C4-2B (cell line): ENCODE data around the gene MAN1A1.

Experiments
- H3K27ac ChIP-seq: fragments of 450-650 bp; 2 replicates; pipeline ENCODE4 v1.5.1; 2017
- ZFX ChIP-seq: fragments of 450-650 bp; IDR thresholded peaks from 2 replicates; pipeline ENCODE4 v1.6.1; 2017
- TF ChIP-seq, protein P1 (sequence below): fragments of 450-650 bp; conservative IDR thresholded peaks from 2 replicates; pipeline ENCODE4 v1.5.1; 2017; ENCODE audit warnings: mild to moderate bottlenecking

Gene MAN1A1

DNA sequence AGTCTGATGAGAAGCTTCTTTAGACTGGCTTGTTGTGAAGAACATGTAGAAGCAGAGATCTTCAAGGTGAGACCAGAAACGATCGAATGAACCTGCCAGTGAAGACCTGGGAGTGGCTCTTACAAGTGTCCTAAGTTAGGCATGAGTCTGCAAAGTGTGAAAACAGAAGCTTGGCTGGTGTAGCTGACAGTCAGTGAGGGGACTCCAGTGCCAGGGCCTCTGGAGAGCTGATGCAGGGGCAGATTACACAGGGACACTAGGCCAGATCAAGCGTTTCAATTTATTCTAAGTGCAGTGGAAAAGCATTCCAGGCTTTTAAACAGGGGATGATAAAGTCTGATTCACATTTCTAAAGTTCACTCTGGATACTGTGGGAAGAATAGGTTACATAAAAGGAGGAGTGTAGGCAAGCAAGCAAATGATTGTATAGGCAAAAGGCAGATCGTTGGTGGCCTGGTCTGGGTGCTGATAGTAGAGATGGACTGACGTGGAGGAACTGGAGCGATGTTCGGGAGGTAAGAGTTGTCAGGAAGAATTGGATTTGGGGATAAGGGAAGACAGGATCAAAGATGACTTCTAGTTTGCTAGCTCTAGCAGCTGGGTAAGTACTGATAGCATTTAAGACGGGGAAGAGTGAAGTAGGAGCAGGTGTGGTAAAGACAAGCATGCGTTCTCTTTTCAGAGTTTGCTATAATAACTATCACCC, 133.5 kb downstream of the MAN1A1 start:
- no peak for TF ChIP-seq ZFX
- TF ChIP-seq, protein P1, sequence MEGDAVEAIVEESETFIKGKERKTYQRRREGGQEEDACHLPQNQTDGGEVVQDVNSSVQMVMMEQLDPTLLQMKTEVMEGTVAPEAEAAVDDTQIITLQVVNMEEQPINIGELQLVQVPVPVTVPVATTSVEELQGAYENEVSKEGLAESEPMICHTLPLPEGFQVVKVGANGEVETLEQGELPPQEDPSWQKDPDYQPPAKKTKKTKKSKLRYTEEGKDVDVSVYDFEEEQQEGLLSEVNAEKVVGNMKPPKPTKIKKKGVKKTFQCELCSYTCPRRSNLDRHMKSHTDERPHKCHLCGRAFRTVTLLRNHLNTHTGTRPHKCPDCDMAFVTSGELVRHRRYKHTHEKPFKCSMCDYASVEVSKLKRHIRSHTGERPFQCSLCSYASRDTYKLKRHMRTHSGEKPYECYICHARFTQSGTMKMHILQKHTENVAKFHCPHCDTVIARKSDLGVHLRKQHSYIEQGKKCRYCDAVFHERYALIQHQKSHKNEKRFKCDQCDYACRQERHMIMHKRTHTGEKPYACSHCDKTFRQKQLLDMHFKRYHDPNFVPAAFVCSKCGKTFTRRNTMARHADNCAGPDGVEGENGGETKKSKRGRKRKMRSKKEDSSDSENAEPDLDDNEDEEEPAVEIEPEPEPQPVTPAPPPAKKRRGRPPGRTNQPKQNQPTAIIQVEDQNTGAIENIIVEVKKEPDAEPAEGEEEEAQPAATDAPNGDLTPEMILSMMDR = no peak
- no peak overlapping the region for H3K27ac ChIP-seq

DNA sequence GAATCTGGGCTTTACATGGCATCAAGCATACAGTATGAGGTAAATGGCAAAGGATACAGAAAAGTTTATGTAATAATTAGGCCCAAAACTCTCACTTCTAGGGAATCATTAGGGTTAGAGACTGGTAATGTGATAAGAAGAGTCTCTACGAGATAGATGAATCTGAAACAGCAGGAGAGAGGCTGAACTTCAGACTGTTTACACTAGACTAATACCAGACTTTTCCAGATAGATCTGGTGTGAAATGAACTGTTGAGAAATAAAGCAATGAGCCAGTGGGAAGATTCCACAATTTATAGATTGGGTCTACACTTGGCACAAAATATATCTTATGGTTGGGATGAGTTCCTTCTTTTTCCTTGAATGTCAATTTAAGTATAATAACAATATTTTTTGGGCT, 134.3 kb downstream of the MAN1A1 start:
- TF ChIP-seq, protein P1 = no peak
- TF ChIP-seq ZFX = no peak
- no peak overlapping the region for H3K27ac ChIP-seq

DNA sequence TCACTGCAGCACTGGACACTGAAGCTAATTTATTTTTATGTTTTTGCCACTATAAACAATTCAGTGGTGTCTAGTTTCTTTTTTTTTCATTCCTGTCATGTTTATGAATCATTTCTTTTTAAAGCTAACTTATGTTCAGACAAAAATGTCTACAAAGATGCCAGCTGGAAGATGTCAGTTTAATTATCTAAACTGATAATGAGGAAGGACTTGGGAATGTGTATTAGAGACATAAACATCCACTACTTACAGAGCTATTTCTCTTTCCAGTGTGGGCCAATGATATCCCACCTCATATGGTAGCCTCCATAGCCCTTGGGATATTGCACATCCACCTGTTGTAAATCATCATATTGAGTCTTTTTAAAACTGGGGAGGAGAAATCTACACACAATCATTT, 139.0 kb downstream of the MAN1A1 start:
- TF ChIP-seq, protein P1 = no peak
- no peak for TF ChIP-seq ZFX

DNA sequence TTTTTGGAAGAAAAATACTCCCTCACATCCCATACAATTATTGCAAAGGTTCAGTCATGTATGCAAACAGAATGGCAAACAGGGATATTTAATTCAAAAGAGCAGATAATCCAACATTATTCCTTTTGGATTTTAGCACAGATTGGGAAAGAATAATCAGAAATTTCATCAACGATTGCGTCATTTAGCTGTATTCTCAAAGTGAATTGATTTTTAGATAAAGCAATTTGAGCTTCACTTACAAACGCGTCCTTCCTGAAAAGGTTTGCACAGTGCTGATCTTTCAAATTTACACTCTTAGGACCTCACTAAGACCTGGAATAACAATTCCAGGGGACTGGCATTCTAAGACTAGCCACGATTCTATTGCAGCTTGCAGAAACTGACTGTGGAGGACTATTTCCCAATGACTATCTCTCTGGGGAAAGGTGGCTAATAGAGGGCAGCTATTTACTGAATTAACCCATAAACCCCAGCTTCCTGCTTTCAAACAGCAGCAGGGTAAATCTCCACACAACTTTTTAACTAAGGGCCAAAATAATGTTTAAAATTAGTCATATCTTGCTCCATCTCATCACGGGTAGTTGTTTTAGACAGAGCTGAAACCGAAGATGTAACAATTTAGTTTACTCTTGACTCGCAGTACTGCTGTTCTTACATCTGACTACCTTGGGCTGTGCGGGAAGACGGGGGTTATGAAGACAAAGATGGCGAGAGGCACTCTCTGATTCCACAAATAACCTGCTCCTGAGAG, 139.9 kb downstream of the MAN1A1 start:
- peak overlapping the region; percentile 38; the same call in 1 of the 2 replicates for H3K27ac ChIP-seq
- no peak for TF ChIP-seq ZFX
- TF ChIP-seq, protein P1 = no peak

More for the DNA sequence above, 139.0 kb downstream of the MAN1A1 start:
- H3K27ac ChIP-seq = no peak overlapping the region

DNA sequence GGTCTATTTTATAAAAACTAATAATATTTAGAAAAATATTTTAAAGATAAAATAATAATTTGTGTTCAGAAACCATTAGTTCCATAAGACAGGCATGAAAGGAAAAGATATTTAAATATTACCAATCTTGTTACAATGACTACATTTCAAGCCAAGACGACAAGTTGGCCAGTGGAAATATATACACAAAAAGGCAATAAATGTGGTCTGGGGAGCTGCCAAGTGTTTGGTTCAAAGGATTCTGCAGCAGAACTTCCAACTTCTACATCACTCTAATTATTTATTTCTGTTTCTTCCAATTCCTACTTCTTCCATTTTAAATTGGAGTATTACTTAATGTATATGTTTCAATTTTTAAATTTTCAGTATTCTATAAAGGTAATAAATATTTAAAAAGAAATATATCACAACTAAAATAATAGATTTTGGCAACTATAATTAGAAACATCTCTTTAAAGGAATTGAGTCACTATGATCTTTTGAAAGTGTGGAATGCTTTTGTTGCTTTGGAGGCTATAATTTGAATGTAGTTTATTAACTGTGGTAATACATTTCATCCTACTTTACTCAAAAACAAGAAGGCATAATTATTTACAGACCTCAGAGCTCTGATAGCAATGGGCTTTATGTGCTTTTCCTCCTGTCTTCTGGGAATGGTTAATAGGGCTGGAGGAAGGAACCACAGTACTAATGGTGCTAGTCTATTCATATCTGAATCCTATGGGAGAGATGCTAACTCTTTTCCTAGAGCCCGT, 141.4 kb downstream of the MAN1A1 start:
- TF ChIP-seq ZFX = no peak
- TF ChIP-seq, protein P1 = no peak
- H3K27ac ChIP-seq = no peak overlapping the region; the same call in 1 of the 2 replicates

GRCh38 chr6:119207327-119207726, 142.2 kb downstream of the MAN1A1 start:
- no peak for TF ChIP-seq ZFX
- TF ChIP-seq, protein P1 = no peak
- H3K27ac ChIP-seq = no peak overlapping the region
